C4-2B (cell line): Measurements from ENCODE around the gene GAS6.

ENCODE experiments used
- CTCF ChIP-seq: fragments of 450-650 bp; conservative IDR thresholded peaks from 2 replicates; pipeline ENCODE4 v1.5.1; 2017; ENCODE audit warnings: mild to moderate bottlenecking
- ZFX ChIP-seq: fragments of 450-650 bp; IDR thresholded peaks from 2 replicates; pipeline ENCODE4 v1.6.1; 2017

GRCh38 chr13:113806104-113806471, 57.8 kb downstream of the GAS6 start:
- TF ChIP-seq CTCF (no peak), ZFX (no peak)
